Stimulated activated memory B cell treated with anti-CD40 and anti-IgM and Interleukin-4, amounts not matched to agents 10 μg/mL and 1 μg/mL and 100 μg/mL, for 72 hours (primary cell): ENCODE measurements around the gene LRRC75A.
A peak's percentile ranks its signal among the peaks of the same experiment; 100 is the strongest.

Experiments
- ATAC-seq: fragments of 150-1000 bp; cut with Tn5 transposase; 2 replicates; pipeline ENCODE4 v1.10.0; 2021
- H3K27ac Mint-ChIP-seq: one replicate; pipeline ENCODE4 v1.8.0; 2022; ENCODE audit warnings: mild to moderate bottlenecking, mixed read lengths
- H3K27me3 Mint-ChIP-seq: one replicate; pipeline ENCODE4 v1.8.0; 2022; ENCODE audit warnings: mixed read lengths
- H3K36me3 Mint-ChIP-seq: one replicate; pipeline ENCODE4 v1.8.0; 2022; ENCODE audit warnings: mixed read lengths
- H3K4me1 Mint-ChIP-seq: one replicate; pipeline ENCODE4 v1.8.0; 2022; ENCODE audit warnings: mixed read lengths
- H3K4me3 Mint-ChIP-seq: one replicate; pipeline ENCODE4 v1.8.0; 2022; ENCODE audit warnings: mild to moderate bottlenecking, moderate library complexity, mixed read lengths
- H3K9me3 Mint-ChIP-seq: one replicate; pipeline ENCODE4 v1.8.0; 2022; ENCODE audit warnings: mixed read lengths

The LRRC75A gene

GRCh38 chr17:16506188-16506587 lies 14.2 kb upstream of the LRRC75A start:
- Mint-ChIP-seq H3K4me3 (no peak overlapping the region), H3K9me3 (no peaks in the 10 kb centered on the region), H3K4me1 (no peaks in the 10 kb centered on the region), H3K27me3 (peaks cover 17% of the 10 kb centered on the region), H3K36me3 (no peaks in the 10 kb centered on the region), H3K27ac (no peak overlapping the region)
- no peak for ATAC-seq

DNA sequence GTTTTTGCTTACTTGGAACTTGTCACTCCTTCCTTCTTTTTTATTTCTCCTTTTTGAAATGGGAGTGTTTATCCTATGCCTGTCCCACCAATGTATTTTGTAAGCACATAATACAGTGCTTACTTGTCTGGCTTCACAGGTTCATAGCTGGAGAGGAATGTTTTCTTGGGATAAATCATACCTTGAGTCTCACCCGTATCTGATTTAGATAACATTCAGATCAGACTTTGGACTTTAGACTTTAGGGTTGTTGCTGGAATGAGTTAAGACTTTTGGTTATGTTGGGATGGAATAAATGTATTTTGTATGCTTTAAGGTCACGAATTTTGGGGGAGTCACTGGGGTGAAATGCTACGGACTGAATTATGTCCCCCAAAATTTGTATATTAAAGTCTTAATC lies 13.0 kb upstream of the LRRC75A start:
- Mint-ChIP-seq H3K4me1 (no peaks in the 10 kb centered on the region), H3K27me3 (peaks cover 17% of the 10 kb centered on the region), H3K27ac (no peak overlapping the region), H3K9me3 (no peaks in the 10 kb centered on the region), H3K36me3 (no peaks in the 10 kb centered on the region), H3K4me3 (no peak overlapping the region)
- ATAC-seq: no peak

DNA sequence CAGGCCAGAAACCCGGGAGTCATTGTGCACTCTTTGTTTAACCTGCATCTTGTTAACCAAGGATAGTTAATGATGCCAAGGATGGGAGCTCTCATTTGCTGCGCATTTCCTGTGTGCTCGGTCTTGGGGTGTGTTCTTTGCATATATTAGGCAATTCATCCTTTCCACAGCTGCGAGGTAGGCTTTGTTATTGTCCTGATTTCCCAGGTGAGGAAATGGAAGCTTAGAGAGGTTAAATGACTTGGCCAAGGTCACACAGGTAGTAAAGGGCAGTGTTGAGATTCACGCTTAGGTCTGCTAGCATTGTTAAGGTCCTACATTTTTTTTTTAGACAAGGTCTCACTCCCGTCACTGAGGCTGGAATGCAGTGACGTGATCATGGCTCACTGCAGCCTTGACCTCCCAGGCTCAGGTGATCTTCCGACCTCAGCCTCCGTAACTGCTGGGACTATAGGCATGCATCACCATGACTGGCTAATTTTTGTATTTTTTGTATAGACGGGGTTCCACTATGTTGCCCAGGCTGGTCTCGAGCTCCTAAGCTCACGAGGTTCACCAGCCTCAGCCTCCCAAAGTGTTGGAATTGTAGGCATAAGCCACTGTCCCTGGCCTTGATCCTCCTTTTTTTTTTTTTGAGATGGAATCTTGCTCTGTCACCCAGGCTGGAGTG lies 5.0 kb upstream of the LRRC75A start:
- Mint-ChIP-seq H3K27ac (no peak overlapping the region), H3K27me3 (peaks cover 26% of the 10 kb centered on the region), H3K4me3 (no peak overlapping the region), H3K4me1 (no peaks in the 10 kb centered on the region), H3K9me3 (no peaks in the 10 kb centered on the region), H3K36me3 (no peaks in the 10 kb centered on the region)
- no peak for ATAC-seq

DNA sequence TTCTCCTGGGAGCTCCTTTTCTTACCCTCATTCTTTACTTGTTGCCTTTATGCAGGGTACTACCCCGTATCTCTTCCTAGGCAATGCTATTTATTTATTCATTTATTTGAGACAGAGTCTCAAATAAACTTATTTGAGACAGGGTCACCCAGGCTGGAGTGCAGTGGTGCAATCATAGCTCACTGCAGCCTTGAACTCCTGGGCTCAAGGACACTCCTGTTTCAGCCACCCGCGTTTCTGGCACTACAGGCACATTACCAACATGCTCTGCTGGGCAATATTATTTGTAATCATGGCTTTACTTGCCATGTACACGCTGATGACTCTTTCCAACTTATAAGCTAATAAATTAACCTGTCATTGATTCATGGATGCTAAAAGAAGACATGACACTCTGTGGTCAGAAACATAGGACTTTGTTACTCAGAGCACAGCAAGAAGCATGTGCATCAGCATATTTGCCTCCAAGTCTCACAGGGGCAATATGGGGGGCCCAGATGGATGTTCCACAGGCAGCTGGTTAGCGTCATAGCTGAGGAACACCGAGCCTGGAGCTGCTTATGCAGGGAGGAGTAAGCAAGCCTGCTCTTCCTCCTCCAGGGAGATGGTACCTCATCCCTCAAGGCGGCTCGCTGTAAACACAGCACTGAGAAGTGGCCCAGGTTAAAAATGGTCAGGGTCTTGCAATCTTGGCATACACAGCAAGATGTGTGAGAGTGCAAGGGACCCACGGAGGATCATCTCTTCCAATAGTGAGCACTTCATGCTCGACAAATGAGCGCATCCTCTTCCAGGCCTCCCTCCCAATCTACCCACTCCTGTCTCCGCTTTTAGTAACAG lies 4.2 kb upstream of the LRRC75A start:
- no peak overlapping the region for H3K27ac Mint-ChIP-seq
- peaks cover 26% of the 10 kb centered on the region for H3K27me3 Mint-ChIP-seq
- H3K9me3 Mint-ChIP-seq: no peaks in the 10 kb centered on the region
- H3K4me1 Mint-ChIP-seq: peaks cover 2% of the 10 kb centered on the region
- H3K4me3 Mint-ChIP-seq: no peak overlapping the region
- H3K36me3 Mint-ChIP-seq: no peaks in the 10 kb centered on the region
- no peak for ATAC-seq

- ATAC-seq: no peak
- Mint-ChIP-seq H3K9me3 (no peaks in the 10 kb centered on the region), H3K27me3 (peaks cover 26% of the 10 kb centered on the region), H3K4me3 (no peak overlapping the region), H3K4me1 (peaks cover 6% of the 10 kb centered on the region), H3K27ac (no peak overlapping the region), H3K36me3 (no peaks in the 10 kb centered on the region)
Measured at GRCh38 chr17:16495561-16495960, 3.6 kb upstream of the LRRC75A start.

DNA sequence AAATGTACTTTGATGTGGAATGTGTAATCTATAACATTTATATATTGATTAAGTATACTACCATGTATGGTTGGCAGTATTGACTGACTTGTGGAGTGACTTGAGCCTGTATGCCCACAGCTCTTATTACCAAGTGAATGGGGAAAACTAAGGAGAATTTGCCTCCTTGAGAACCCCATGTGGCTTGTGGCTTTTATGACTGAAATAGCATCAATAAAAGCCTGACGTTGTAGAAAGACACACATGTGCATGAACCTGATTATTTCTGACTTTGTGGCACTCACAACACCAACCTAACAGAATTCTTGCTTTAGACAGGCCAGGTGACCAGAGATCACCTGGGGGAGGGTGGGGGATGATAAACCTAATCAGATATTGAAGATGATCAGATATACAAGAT lies 2.1 kb upstream of the LRRC75A start:
- H3K36me3 Mint-ChIP-seq: no peaks in the 10 kb centered on the region
- H3K4me3 Mint-ChIP-seq: no peak overlapping the region
- no peak overlapping the region for H3K27ac Mint-ChIP-seq
- H3K4me1 Mint-ChIP-seq: peaks cover 14% of the 10 kb centered on the region
- ATAC-seq: no peak
- no peaks in the 10 kb centered on the region for H3K9me3 Mint-ChIP-seq
- H3K27me3 Mint-ChIP-seq: peaks cover 26% of the 10 kb centered on the region

DNA sequence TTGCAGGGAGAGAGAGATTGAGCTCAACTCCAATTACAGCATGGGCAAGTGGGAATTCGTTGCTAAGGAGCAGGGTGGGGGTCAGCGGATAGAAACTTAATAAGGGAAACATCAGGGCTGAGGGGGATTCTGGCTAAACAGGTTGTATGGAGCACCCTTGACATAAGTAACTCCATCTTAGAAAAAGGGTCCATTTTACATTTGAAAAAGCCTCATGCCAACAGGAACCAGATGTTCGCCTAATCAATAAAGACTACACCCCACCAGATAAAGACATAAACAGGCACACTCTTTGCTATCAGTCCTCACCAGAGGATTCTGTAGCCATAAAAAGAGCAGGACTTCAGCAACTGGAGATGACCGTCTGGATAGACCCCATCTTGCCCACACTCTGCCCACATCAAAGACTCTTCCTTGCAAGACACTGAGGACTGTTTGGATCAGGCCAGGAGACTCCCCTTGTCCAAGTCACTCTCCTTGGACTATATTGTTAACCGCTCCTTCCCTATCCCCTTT lies 1.6 kb upstream of the LRRC75A start:
- Mint-ChIP-seq H3K4me1 (peaks cover 14% of the 10 kb centered on the region), H3K27me3 (peaks cover 26% of the 10 kb centered on the region), H3K9me3 (no peaks in the 10 kb centered on the region), H3K4me3 (no peak overlapping the region), H3K27ac (no peak overlapping the region), H3K36me3 (no peaks in the 10 kb centered on the region)
- no peak for ATAC-seq

DNA sequence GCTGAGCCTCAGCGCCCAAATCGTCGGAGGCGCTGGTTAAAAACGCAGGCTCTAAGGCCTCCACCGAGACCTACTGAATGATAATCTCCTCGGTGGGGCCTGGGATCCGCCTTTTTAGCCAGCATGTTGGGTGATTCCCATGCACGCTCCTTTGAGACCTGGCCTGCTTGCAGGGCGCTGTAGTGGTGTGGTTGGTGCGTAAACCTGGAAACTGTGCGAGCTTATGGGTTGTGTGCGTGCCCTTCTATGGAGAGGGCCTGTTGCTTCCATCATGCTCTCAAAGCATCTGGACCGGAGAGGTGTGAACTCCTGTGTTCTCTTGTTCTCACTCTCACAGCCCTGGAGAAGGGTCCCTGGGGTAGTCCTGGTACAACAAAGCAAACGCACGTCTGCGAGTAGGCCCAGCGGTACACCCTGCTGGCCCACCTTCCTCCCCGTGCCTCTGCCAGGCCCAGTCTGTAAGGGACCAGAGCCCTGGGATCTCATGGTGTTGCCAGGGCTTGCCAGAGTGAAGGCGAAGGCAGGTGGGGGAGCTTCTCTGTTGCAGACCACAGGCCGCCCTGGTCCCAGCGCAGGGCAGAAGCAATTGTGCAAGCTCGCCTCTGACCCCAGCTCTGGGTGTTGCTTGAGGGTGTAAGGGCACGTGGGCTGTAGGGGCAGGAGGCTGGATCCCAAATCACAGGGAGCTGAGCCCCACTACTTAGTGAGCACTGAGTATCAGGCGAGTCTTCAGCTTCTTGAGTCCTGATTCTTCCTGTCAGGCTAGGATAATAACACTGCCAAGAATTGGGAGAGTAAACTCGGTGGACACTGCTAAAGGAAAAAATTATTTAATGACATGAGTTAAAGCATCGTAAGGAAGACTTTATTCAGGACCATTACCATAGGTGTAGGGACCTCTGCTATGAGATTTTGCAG lies 879 bp upstream of the LRRC75A start:
- Mint-ChIP-seq H3K27me3 (peaks cover 19% of the 10 kb centered on the region), H3K4me3 (peak overlapping the region; percentile 57), H3K27ac (no peak overlapping the region), H3K4me1 (peaks cover 14% of the 10 kb centered on the region), H3K9me3 (no peaks in the 10 kb centered on the region), H3K36me3 (no peaks in the 10 kb centered on the region)
- ATAC-seq: no peak

- ATAC-seq: peak; percentile 53
- Mint-ChIP-seq H3K4me3 (peak overlapping the region; percentile 65), H3K27me3 (peaks cover 9% of the 10 kb centered on the region), H3K4me1 (peaks cover 14% of the 10 kb centered on the region), H3K27ac (no peak overlapping the region), H3K36me3 (no peaks in the 10 kb centered on the region), H3K9me3 (no peaks in the 10 kb centered on the region)
Measured at GRCh38 chr17:16491131-16491702, 776 bp downstream of the LRRC75A start.

GRCh38 chr17:16489431-16489830 lies 2.6 kb downstream of the LRRC75A start:
- H3K27me3 Mint-ChIP-seq: peaks cover 5% of the 10 kb centered on the region
- H3K4me1 Mint-ChIP-seq: peaks cover 14% of the 10 kb centered on the region
- H3K4me3 Mint-ChIP-seq: no peak overlapping the region
- H3K9me3 Mint-ChIP-seq: no peaks in the 10 kb centered on the region
- no peaks in the 10 kb centered on the region for H3K36me3 Mint-ChIP-seq
- no peak for ATAC-seq
- no peak overlapping the region for H3K27ac Mint-ChIP-seq

DNA sequence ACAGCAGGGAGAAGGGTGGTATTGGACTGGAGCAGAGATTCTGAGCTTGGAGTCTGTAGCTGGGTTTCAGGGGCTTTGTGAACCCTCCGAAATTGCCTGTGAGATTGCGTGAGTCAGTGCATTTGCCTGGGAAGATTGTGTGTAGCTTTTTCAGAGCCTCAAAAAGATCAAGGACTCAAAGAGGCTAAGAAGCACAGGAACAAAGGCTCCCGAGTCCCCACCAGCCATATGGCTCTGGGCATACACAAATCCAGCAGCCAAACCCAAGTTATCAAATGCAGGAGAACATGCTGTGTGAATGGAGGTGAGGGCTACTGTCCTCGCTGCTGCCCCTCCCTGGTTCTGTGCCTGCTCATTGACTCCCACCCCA lies 3.0 kb downstream of the LRRC75A start:
- Mint-ChIP-seq H3K4me1 (peaks cover 14% of the 10 kb centered on the region), H3K9me3 (no peaks in the 10 kb centered on the region), H3K27ac (no peak overlapping the region), H3K4me3 (no peak overlapping the region), H3K27me3 (peaks cover 9% of the 10 kb centered on the region), H3K36me3 (no peaks in the 10 kb centered on the region)
- ATAC-seq: no peak

DNA sequence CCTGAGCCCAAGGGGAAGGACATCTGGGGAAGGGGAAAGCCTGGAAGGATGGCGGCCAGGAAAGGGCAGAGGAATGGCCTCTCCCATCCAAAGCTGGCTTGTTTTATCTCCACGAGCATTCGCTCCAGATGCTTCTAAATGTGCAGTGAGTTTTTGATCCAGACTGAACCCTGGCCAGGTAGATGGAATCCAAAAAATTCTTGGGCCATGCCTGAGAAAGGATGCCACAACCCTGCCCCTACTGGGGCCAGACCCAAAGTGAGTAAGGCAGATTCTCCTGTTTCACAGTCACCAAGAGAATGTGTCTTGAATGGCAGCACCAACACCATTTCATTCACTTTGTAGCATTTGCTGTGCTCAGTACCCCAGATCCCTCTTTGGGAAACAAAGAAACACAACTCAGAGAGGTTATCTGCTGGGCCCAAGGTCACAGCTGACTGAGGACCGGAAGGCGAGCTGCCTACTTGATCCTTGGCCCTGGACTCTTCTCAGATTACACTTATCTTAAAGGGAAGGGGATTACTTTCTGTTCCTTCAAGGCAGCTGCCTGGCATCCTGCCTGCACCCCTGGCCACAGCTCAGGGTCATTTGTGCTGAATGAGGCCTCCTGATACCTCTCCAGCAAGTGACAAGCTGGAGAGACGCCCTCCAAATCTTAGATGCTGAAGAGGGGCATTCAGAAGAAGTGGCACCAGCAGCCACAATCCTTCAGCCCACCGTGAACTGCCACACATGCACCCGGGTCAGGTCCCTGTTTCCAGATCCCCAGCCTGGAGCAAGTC lies 3.6 kb downstream of the LRRC75A start:
- Mint-ChIP-seq H3K27me3 (peaks cover 9% of the 10 kb centered on the region), H3K4me1 (peaks cover 14% of the 10 kb centered on the region), H3K27ac (no peak overlapping the region), H3K9me3 (no peaks in the 10 kb centered on the region), H3K36me3 (no peaks in the 10 kb centered on the region), H3K4me3 (no peak overlapping the region)
- ATAC-seq: no peak

- peaks cover 14% of the 10 kb centered on the region for H3K4me1 Mint-ChIP-seq
Measured at GRCh38 chr17:16486373-16487250, 5.4 kb downstream of the LRRC75A start.

More at GRCh38 chr17:16486373-16487250, 5.4 kb downstream of the LRRC75A start:
- Mint-ChIP-seq H3K27ac (no peak overlapping the region), H3K4me3 (no peak overlapping the region), H3K36me3 (no peaks in the 10 kb centered on the region), H3K9me3 (no peaks in the 10 kb centered on the region), H3K27me3 (peaks cover 9% of the 10 kb centered on the region)
- ATAC-seq: no peak
